NCI-H2227 (cell line): ENCODE measurements around the gene OR7C1.
"Not testable (repeated sequence)": the region's sequence is repeated elsewhere in the genome, so short reads cannot be mapped to it uniquely, and the experiment has no call there.

Source experiments
- DNase-seq: peaks from one replicate; lab custom pipeline; 2025; ENCODE audit not compliant: unreplicated experiment; lab: John Stamatoyannopoulos, UW

The OR7C1 gene

DNA sequence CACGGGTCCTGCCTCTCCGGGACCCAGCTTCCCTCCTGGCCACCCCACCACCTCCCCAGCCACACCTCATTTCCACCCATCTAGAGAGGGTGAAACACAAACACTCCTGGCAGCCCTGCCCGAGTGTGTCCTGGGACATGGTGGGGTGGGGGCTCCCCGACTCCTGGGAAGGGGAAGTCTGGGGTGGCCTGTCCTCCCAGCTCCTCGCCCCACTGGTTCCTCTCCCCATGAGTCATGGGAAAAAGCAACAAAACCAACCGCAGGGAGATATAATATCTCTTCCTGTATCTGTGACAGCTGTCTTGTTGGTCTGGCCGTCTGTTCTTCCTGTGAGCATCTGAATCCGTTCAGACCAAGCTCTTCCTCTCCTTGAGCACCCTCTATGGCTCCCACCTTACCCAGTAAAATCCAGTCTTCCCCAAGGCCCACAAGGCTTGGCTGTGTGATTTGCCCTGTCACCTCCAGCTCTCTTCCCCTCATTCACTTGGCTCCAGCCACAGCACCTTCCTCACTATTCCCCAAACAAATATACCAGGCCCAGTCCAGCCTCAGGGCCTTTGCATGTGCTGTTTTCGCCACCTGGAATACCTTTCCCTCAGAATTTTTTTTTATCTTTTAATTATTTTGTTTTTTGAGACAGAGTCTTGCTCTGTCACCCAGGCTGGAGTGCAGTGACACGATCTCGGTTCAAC, 49.7 kb downstream of the OR7C1 start:
- not testable (repeated sequence) for DNase-seq

DNA sequence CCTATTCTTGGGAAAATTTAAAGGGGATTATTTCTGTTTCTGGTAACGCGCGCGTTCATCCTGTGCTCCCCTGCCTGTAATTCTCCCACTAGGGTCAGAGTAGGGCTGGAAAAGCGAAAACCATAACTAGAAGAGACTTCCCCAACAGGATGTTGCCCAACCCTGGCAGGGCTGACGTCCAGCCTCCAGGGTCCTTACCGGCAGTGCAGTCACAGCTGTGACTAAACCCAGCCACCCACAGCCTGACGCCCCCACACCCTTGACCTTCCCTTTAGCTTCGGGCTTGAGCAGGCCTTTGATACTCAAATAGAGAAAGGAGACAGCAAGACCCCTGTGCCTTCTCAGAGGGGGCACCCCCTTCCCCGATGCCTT, 50.3 kb downstream of the OR7C1 start:
- not testable (repeated sequence) for DNase-seq

DNA sequence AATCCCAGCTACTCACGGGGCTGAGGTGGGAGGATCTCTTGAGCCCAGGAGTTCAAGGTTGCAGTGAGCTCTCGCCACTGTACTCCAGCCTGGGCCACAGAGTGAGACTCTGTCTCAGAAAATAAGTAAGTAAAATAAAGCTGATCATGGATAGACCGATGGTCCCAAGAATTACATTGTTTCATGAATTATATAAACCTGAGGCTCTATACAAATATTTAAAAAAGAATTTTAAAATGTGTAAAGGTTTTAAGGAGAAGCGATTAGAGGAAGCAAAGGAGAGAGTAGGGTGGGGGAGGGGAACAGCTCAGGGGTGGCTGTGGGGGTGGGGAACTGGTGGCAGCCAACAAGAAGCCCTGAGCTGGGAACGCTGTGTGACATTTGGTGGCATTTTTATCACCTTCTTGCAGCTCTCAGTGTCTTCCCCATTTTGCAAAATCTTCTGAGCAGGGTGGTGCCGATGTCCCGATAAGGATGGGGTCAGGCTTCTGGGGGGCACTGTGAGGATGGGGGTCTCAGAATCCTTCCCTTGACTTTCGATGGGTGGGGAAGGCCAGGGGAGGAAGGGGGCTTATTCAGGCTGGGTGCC, 51.5 kb downstream of the OR7C1 start:
- not testable (repeated sequence) for DNase-seq

DNA sequence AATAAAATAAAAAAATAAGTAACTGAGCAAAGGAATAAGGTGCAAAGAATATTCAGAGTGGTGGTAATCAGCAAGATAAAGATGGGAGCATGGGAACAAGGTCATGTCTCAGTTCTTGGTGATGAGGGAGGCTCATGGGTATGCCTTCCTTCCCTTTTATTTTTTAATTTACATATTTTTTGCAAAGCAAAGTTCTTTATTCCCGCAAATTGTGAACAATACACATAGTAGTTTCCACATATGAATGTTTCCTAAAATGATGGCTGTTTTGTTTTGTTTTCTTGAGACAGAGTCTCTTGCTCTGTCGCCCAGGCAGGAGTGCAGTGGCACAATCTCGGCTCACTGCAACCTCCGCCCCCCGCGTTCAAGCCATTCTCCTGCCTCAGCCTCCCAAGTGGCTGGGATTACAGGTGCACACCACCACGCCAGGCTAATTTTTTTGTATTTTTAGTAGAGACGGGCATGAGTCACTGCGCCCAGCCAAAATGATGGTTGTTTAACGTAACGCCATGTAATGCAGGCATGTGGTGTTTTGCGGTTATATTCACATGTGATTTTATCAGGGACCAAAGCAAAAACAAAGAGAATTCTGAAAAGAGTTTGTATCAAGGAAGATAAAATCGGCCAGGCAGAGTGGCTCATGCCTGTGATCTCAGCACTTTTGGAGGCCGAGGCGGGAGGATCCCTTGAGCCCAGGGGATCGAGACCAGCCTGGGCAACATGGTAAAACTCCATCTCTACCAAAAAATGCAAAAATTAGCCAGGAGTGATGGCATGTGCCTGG, 52.2 kb downstream of the OR7C1 start:
- no peak for DNase-seq

DNA sequence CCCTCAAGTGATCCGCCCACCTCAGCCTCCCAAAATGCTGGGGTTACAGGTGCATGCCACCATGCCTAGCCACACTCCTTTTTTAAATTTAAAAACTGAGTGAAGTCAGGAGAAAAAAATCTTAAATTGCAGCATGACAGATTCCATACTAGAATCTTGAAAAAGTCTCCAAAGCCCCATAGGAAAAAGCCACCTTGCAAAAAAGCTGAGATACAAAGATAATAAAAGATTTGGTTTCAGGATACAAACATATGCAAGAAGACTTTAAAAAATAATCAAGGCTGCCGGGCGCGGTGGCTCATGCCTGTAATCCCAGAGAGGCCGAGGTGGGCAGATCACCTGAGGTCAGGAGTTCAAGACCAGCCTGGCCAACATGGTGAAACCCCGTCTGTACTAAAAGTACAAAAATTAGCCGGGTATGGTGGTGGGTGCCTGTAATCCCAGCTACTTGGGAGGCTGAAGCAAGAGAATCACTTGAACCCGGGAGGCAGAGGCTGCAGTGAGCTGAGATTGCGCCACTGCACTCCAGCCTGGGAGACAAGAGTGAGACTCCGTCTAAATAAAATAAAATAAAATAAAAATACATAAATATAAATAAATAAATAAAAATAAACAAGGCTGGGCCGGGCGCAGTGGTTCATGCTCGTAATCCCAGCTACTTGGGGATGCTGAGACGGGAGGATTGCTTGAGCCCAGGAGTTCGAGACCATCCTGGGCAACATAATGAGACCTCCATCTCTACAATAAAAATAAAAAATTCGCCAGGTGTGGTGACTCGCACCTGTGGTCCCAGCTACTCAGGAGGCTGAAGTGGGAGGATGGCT, 53.1 kb downstream of the OR7C1 start:
- DNase-seq: not testable (repeated sequence)

DNA sequence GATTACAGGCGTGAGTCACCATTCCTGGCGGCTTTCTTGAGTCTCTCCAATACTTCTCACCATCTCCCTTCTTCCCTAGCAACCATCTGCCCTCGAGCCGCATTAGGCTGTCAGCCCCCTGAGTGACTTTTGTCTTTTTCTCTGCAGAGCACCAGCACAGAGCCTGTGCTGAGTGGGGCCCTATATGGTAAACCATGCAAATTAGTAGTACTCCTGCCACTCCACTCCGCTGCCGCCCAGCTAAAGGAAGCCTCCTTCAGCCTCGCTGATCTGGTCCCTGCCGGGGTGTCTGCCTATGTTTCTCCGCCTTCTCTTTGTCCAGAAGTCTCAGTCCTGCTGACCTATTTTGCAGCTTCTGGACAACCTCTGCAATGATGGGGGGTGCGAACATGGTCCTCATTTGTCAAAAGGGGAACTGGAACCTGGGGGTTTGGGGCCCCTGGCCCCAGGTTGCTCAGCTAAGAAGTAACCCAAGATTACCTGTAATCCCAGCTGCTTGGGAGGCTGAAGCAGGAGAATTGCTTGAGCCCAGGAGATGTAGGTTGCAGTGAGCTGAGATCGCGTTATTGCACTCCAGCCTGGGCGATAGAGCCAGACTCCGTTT, 54.3 kb downstream of the OR7C1 start:
- DNase-seq: not testable (repeated sequence)

DNA sequence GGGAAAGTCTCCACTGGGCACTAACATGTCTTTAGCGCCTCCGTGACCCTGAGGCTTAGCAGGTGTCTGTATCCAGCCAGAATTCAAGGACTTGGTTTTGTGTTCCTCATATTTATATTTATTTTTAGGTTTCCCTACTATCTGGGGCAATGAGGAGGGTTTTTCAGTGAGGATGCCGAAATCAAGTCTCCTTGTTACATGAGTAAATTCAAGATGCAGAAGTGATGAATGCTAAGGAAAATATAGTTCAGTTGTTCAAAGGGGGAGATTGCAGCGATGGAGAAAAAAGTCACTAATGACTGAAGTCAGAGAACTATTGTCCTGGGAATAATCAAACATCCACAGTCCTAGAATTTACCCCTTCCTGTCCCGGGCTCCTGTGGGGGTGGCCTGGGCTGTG, 55.8 kb downstream of the OR7C1 start:
- DNase-seq: no peak

DNA sequence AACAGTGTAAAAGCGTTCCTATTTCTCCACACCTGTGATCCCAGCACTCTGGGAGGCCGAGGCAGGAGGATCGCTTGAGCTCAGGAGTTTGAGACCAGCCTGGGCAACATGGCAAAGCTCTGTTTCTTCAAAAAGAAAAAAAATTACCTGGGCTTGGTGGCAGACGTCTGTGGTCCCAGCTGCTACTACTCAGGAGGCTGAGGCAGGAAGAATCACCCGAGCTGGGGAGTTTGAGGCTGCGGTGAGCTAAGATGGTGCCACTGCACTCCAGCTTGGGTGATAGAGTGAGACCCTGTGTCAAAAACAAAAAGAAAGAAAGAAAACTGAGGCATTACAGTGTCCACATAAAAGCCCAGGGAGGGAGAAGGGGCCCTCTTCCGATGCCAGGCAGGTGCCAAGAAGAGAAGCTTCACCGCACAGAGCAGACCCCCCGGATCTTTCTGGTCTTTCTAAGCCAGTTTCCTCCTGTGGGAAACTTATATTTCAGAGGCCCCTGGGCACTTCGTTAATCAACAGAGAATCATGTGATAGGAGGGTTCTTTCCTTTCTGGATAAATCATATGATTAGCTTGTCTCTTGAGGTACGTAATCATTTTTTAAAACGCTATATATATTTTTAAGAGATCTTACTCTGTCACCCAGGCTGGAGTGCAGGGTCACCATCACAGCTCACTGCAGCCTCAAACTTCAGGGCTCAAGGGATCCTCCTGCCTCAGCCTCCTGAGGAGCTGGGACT, 56.7 kb downstream of the OR7C1 start, which contains the start of gene ADGRE2:
Gene ADGRE2 (minus strand): TSS at position 451 of the 736 bp plus-strand sequence. CDS start 1,804 bp downstream, outside the sequence.
- not testable (repeated sequence) for DNase-seq

DNA sequence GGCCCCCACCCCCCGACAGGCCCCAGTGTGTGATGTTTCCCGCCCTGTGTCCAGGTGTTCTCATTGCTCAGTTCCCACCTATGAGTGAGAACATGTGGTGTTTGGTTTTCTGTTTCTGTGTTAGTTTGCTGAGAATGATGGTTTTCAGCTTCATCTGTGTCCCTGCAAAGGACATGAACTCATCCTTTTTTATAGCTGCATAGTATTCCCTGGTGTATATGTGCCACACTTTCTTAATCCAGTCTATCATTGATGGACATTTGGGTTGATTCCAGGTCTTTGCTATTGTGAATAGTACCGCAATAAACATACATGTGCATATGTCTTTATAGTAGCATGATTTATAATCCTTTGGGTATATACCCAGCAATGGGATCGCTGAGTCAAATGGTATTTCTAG, 57.3 kb downstream of the OR7C1 start:
- DNase-seq: not testable (repeated sequence)

DNA sequence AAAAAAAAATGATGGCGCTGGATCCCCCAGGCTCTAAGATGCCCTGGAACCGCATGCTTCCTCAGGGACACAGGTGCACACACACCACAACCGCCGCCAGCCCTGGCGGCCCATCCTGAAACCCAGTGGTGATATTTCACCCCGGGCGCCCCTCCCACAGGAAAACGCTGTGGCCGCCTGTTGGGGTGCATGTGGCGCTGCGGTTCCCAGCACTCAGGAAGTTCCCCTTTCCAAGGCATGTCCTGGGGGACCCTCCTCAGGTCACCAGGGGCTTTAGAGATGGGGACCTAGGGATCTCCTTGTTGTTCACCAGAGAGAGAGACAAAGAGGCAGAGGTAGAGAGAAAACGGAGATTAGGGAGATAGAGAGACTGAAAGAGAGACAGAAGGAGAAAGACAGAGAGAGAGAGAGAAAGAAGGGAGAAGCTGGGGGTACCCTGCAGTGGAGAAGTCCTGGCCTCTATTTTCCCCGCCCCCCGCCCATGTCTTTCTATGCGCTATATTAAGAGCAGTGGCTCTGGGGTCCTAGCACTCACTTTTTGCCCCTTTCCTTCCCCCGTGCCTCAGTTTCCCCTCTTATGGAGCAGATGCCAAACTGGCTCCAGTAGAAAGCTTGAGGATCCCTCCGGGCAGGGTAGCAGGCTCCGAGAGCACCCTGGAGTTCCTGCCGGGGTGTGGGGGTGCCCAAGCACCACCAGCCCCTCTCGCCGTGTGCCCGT, 59.0 kb downstream of the OR7C1 start:
- DNase-seq: no peak

DNA sequence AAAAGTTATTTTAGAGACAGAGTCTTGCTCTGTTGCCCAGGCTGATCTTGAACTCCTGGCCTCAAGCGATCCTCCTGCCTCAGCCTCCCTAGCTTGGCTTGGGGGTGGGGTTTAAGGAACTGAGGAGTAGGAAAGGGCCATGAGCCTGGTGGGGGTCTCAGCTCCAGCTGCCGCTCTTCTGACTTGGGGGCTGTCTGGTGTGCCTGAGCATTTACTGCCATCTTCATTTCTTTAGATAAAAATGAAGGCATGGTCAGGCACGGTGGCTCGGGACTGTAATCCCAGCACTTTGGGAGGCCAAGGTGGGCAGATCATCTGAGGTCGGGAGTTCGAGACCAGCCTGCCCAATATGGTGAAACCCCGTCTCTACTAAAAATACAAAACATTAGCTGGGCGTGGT, 59.7 kb downstream of the OR7C1 start:
- not testable (repeated sequence) for DNase-seq

DNA sequence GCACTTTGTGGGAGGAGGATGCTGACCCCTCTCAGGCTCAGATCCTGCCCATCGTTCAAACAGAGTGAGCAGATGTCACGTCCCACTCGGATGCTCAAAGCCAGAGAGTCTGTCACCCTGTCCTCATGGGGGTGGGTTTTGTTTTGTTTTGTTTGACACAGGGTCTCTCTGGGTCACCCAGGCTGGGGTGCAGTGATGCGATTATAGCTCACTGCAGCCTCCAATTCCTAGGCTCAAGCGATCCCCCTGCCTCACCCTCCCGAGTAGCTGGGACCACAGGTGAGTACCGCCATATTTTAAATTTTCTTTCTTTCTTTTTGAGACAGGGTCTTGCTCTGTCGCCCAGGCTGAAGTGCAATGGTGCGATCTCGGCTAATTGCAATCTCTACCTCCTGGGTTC, 60.6 kb downstream of the OR7C1 start:
- no peak for DNase-seq

DNA sequence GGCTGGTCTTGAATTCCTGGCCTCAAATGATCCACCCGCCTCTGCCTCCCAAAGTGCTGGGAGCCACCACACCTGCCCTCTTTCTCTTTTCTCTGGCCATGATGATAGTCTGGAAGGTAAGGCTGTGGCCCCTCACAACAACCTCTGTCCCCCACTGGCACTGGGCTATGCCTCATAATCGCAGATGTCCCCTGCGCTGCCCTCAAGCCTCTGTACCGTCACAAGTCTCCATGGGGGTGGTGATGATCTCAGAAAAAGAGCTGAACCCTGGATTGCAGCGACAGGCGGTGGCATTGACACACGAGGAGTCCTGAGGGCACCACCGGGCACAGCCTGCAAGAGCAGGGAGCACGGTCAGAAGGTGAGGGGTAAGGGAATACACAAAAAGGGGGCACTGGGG, 61.3 kb downstream of the OR7C1 start:
- DNase-seq: not testable (repeated sequence)

DNA sequence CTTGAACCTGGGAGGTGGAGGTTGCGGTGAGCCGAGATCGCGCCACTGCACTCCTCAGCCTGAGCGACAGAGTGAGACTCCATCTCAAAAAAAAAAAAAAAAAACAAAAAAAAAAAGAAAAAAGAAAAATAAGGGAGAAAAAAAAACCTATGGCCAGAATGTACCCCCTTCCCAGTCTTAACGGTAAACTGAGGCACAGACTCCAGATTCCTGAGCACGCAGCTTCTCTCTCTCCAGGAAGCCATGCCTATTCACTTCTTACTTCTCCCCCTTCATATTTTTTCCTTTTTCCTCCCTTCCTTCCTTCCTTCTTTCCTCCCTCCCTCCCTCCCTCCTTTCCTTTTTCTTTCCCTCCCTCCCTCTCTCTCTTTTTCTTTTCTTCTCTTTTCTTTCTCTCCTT, 62.0 kb downstream of the OR7C1 start:
- DNase-seq: no peak

DNA sequence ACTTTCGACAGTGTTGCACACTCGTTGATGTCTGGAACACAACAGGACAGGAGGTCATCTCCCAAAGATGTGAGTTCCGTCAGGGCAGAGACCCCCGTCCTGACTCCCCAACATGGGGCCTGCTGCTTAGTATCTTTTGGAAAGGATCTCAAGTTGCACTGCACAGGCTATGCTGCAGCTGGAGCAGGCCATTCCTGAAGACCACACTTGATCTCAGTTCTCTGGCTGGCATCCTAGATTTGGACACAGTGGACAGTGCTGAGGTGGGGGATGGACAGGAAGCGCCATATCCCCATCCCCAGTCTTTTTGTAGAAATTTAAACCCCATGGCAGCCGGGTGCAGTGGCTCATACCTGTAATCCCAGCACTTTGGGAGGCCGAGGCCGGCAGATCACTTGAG, 62.5 kb downstream of the OR7C1 start:
- no peak for DNase-seq

DNA sequence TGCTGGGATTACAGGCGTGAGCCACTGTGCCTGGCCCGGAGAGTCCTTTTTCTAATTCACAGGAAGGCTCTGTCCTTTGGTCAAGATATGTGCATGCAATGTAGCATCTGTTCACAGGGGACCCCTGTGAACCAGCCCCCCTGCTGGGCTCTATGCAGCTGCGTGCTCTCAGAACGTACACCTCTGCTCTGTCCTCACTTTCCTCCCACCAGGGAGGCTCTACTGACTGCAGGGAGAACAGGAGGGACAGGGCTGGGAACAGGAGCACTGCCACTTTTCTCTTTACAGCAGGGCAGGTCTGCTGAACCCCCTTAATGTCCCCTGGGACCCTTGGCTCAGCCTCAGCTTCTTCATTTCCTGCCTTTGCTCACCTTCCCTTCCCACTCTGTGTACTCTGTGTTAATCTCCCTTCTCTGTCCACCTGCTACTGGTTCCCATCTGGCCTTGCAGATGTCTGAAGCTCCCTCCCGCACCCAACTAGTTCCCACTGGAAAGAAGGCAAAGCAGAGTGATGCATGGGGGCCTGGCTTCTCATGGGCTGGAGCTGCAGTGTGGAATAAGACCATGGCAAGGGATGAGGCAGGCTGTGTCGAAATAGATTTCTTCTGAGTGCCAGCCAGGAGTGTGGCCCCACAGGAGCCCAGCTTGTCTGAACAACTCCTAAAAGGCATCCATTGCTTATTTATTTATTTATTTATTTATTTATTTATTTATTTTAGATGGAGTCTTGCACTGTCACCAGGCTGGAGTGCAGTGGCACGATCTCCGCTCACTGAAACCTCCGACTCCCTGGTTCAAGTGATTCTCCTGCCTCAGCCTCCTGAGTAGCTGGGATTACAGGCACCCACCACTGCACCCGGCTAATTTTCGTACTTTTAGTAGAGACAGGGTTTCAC, 63.8 kb downstream of the OR7C1 start:
- no peak for DNase-seq

DNA sequence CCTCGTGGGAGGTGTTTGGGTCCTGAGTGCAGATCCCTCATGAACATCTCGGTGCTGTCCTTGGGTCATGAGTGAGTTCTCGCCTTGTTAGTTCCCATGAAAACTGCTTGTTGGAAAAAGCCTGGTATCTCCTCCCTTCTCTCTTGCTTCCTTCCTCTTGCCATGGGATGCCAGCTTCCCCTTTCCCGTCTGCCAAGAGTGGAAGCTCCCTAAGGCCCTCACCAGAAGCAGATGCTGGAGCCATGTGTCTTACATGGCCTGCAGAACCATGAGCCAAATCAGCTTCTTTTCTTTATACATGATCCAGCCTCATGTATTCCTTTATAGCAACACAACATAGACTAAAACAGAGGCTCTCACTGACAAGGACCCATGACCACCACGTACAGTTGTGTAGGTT, 64.8 kb downstream of the OR7C1 start:
- DNase-seq: no peak

DNA sequence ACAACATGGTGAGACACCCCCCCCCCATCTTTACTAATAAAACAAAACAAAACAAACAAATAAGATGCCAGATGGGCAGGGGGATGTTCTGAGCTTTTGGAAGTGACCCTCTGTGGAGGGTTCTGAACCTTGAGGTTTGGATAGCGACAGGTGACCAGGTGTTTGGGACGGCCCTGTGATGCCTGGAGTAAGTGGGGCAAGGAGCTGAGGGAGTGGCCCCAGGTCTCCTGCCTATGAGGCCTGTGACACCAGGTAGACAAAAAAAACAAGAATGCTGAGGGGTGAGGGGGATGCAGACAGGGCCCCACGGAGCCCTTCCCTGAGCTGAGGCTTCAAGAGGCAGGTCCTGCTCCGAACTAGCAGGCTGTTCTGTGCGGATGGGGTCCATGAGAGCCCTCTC, 65.8 kb downstream of the OR7C1 start:
- DNase-seq: no peak
